Measurements from ENCODE around the gene PPM1B. TPM values are rescaled to one million over a fixed set of nuclear protein-coding genes. Genes with fewer than 3 reads are reported as not detected.

Gene PPM1B
- total RNA-seq, 1 donor from 2014 or later: 51.7 TPM

GRCh38 chr2:44210362-44210761 lies 41.7 kb downstream of the PPM1B start:
- Histone ChIP-seq H3K4me1 (no peaks in the 10 kb centered on the region), H3K36me3 (peaks cover 33% of the 10 kb centered on the region), H3K27ac (no peak overlapping the region), H3K27me3 (ENCODE audit: low read depth) (no peaks in the 10 kb centered on the region), H3K9me3 (no peaks in the 10 kb centered on the region), H3K4me3 (no peak overlapping the region)
- intact Hi-C loops (cut with DNase I): no loop called here
- DNase-seq (no peak), ATAC-seq (no peak)
- TF ChIP-seq, protein P1, sequence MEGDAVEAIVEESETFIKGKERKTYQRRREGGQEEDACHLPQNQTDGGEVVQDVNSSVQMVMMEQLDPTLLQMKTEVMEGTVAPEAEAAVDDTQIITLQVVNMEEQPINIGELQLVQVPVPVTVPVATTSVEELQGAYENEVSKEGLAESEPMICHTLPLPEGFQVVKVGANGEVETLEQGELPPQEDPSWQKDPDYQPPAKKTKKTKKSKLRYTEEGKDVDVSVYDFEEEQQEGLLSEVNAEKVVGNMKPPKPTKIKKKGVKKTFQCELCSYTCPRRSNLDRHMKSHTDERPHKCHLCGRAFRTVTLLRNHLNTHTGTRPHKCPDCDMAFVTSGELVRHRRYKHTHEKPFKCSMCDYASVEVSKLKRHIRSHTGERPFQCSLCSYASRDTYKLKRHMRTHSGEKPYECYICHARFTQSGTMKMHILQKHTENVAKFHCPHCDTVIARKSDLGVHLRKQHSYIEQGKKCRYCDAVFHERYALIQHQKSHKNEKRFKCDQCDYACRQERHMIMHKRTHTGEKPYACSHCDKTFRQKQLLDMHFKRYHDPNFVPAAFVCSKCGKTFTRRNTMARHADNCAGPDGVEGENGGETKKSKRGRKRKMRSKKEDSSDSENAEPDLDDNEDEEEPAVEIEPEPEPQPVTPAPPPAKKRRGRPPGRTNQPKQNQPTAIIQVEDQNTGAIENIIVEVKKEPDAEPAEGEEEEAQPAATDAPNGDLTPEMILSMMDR (IDR thresholded peaks at IDR 0.05): no peak

GRCh38 chr2:44211183-44211582 lies 42.5 kb downstream of the PPM1B start:
- H3K27me3 ChIP-seq (ENCODE audit: low read depth): no peaks in the 10 kb centered on the region
- no peak overlapping the region for H3K27ac ChIP-seq
- ATAC-seq (no peak), DNase-seq (no peak)
- intact Hi-C loops (cut with DNase I): no loop called here
- TF ChIP-seq, protein P1 (IDR thresholded peaks at IDR 0.05): no peak
- no peaks in the 10 kb centered on the region for H3K9me3 ChIP-seq
- H3K4me1 ChIP-seq: no peaks in the 10 kb centered on the region
- H3K36me3 ChIP-seq: peaks cover 38% of the 10 kb centered on the region
- no peak overlapping the region for H3K4me3 ChIP-seq

GRCh38 chr2:44212302-44212701 lies 43.6 kb downstream of the PPM1B start:
- H3K4me1 ChIP-seq: no peaks in the 10 kb centered on the region
- no peaks in the 10 kb centered on the region for H3K27me3 ChIP-seq (ENCODE audit: low read depth)
- TF ChIP-seq, protein P1 (IDR thresholded peaks at IDR 0.05): no peak
- ATAC-seq: no peak
- H3K9me3 ChIP-seq: no peaks in the 10 kb centered on the region
- peaks cover 39% of the 10 kb centered on the region for H3K36me3 ChIP-seq
- intact Hi-C loops (cut with DNase I): no loop called here
- no peak overlapping the region for H3K27ac ChIP-seq
- H3K4me3 ChIP-seq: no peak overlapping the region
- no peak for DNase-seq

GRCh38 chr2:44215827-44216226 lies 47.2 kb downstream of the PPM1B start:
- Histone ChIP-seq H3K4me1 (no peaks in the 10 kb centered on the region), H3K27me3 (ENCODE audit: low read depth) (no peaks in the 10 kb centered on the region)

DNA sequence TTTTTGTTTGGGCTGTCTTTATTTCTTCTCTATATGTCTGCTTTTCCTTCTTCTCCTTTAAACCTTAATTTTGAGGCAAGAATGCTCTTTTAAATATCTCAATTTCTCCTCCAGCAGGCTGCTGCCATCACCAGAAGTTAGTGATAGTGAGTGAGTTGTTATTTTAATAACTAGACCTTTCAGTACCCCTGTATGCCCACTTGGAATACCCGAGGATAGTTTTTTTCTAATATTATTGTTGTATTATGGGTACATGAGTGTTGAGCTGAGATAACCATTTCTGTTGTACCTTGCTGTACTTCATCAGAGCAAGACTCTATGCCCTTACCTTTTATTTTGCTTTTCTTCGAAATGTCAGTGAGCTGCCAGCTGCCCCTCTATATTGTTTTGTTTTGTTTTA lies 50.1 kb downstream of the PPM1B start:
- TF ChIP-seq, protein P1 (IDR thresholded peaks at IDR 0.05): no peak
- ATAC-seq (no peak), DNase-seq (no peak)
- no peaks in the 10 kb centered on the region for H3K4me1 ChIP-seq
- H3K36me3 ChIP-seq: peaks cover 63% of the 10 kb centered on the region
- intact Hi-C loops (cut with DNase I): no loop called here
- H3K4me3 ChIP-seq: no peak overlapping the region
- no peak overlapping the region for H3K27ac ChIP-seq
- H3K27me3 ChIP-seq (ENCODE audit: low read depth): no peaks in the 10 kb centered on the region
- no peaks in the 10 kb centered on the region for H3K9me3 ChIP-seq

More at GRCh38 chr2:44215827-44216226, 47.2 kb downstream of the PPM1B start:
- Histone ChIP-seq H3K9me3 (no peaks in the 10 kb centered on the region), H3K36me3 (peaks cover 53% of the 10 kb centered on the region), H3K27ac (no peak overlapping the region), H3K4me3 (no peak overlapping the region)
- DNase-seq: no peak
- TF ChIP-seq, protein P1 (IDR thresholded peaks at IDR 0.05): no peak
- ATAC-seq: no peak
- intact Hi-C loops (cut with DNase I): no loop called here

- H3K36me3 ChIP-seq: peaks cover 32% of the 10 kb centered on the region
- DNase-seq (no peak), ATAC-seq (no peak)
- H3K4me1 ChIP-seq: no peaks in the 10 kb centered on the region
- TF ChIP-seq, protein P1 (IDR thresholded peaks at IDR 0.05): no peak
- H3K27me3 ChIP-seq (ENCODE audit: low read depth): no peaks in the 10 kb centered on the region
- H3K9me3 ChIP-seq: no peaks in the 10 kb centered on the region
- intact Hi-C loops (cut with DNase I): no loop called here
- H3K4me3 ChIP-seq: no peak overlapping the region
- no peak overlapping the region for H3K27ac ChIP-seq
Observed at GRCh38 chr2:44226753-44227152, 58.1 kb downstream of the PPM1B start.
